Measurements from ENCODE around the gene ZBTB16.

ZBTB16 gene

GRCh38 chr11:114281388-114281956 is 222.0 kb downstream of the ZBTB16 start:
- Histone ChIP-seq H3K23ac (ENCODE audit: low read length) (no peak overlapping the region), H3K56ac (ENCODE audit: low read length) (peak overlapping the region; percentile 70), H2BK120ac (ENCODE audit: low read depth, low read length) (no peak overlapping the region), H3K27ac (ENCODE audit: low read depth, low read length) (no peak overlapping the region), H3K4me1 (ENCODE audit: control insufficient read depth, low read depth, low read length) (no peaks in the 10 kb centered on the region), H4K8ac (ENCODE audit: low read depth, low read length) (no peak overlapping the region), H3K4me2 (ENCODE audit: low read length) (no peak overlapping the region), H3K36me3 (ENCODE audit: control insufficient read depth, insufficient read depth, low read length) (no peaks in the 10 kb centered on the region), H3K4ac (ENCODE audit: low read depth, low read length) (no peak overlapping the region), H3K79me1 (ENCODE audit: low read length) (no peaks in the 10 kb centered on the region), H4K5ac (ENCODE audit: low read length) (no peak overlapping the region), H3K4me3 (ENCODE audit: low read length) (no peak overlapping the region), H3K9ac (ENCODE audit: low read length) (no peak overlapping the region), H3K27me3 (ENCODE audit: insufficient read depth, low read length, poor library complexity) (no peaks in the 10 kb centered on the region), H2AK5ac (ENCODE audit: low read length) (no peak overlapping the region), H2BK15ac (replicated peaks; ENCODE audit: low read depth) (no peak overlapping the region), H2BK5ac (ENCODE audit: low read length) (no peak overlapping the region), H3K79me2 (ENCODE audit: control insufficient read depth, insufficient read depth, low read length) (no peaks in the 10 kb centered on the region), H3K18ac (ENCODE audit: low read length) (no peak overlapping the region)
- no peak for DNase-seq
- WGBS (ENCODE audit: extremely low coverage, insufficient coverage, low lambda C conversion rate), result no CpG with 5 or more reads among the region's 1 CpG

- H3K23ac ChIP-seq (ENCODE audit: low read length), result no peak overlapping the region
- H2AK5ac ChIP-seq (ENCODE audit: low read length), result no peak overlapping the region
- H4K8ac ChIP-seq (ENCODE audit: low read depth, low read length), result no peak overlapping the region
- H2BK15ac ChIP-seq (replicated peaks; ENCODE audit: low read depth), result no peak overlapping the region
- no peak overlapping the region for H4K5ac ChIP-seq (ENCODE audit: low read length)
- H3K4ac ChIP-seq (ENCODE audit: low read depth, low read length), result no peak overlapping the region
- H3K36me3 ChIP-seq (ENCODE audit: control insufficient read depth, insufficient read depth, low read length), result no peaks in the 10 kb centered on the region
- no peaks in the 10 kb centered on the region for H3K79me2 ChIP-seq (ENCODE audit: control insufficient read depth, insufficient read depth, low read length)
- no peak overlapping the region for H2BK120ac ChIP-seq (ENCODE audit: low read depth, low read length)
- no peaks in the 10 kb centered on the region for H3K27me3 ChIP-seq (ENCODE audit: insufficient read depth, low read length, poor library complexity)
- no peak for DNase-seq
- no peak overlapping the region for H3K27ac ChIP-seq (ENCODE audit: low read depth, low read length)
- H3K56ac ChIP-seq (ENCODE audit: low read length), result no peak overlapping the region
- no peak overlapping the region for H3K4me2 ChIP-seq (ENCODE audit: low read length)
- no peak overlapping the region for H3K4me3 ChIP-seq (ENCODE audit: low read length)
- no peaks in the 10 kb centered on the region for H3K79me1 ChIP-seq (ENCODE audit: low read length)
- no peaks in the 10 kb centered on the region for H3K4me1 ChIP-seq (ENCODE audit: control insufficient read depth, low read depth, low read length)
- H3K18ac ChIP-seq (ENCODE audit: low read length), result no peak overlapping the region
- WGBS (ENCODE audit: extremely low coverage, insufficient coverage, low lambda C conversion rate), result no CpG with 5 or more reads among the region's 3 CpGs
- H3K9ac ChIP-seq (ENCODE audit: low read length), result no peak overlapping the region
- no peak overlapping the region for H2BK5ac ChIP-seq (ENCODE audit: low read length)
Measured at GRCh38 chr11:114282488-114282887, 223.0 kb downstream of the ZBTB16 start.

GRCh38 chr11:114283422-114283821 is 223.9 kb downstream of the ZBTB16 start:
- H3K9ac ChIP-seq (ENCODE audit: low read length), result no peak overlapping the region
- no peak overlapping the region for H3K4me2 ChIP-seq (ENCODE audit: low read length)
- no peaks in the 10 kb centered on the region for H3K27me3 ChIP-seq (ENCODE audit: insufficient read depth, low read length, poor library complexity)
- no peak overlapping the region for H4K8ac ChIP-seq (ENCODE audit: low read depth, low read length)
- H2AK5ac ChIP-seq (ENCODE audit: low read length), result no peak overlapping the region
- no peak overlapping the region for H4K5ac ChIP-seq (ENCODE audit: low read length)
- no peak overlapping the region for H2BK5ac ChIP-seq (ENCODE audit: low read length)
- H2BK120ac ChIP-seq (ENCODE audit: low read depth, low read length), result no peak overlapping the region
- H3K79me2 ChIP-seq (ENCODE audit: control insufficient read depth, insufficient read depth, low read length), result no peaks in the 10 kb centered on the region
- H2BK15ac ChIP-seq (replicated peaks; ENCODE audit: low read depth), result no peak overlapping the region
- no peak overlapping the region for H3K4me3 ChIP-seq (ENCODE audit: low read length)
- no peak overlapping the region for H3K18ac ChIP-seq (ENCODE audit: low read length)
- no peak for DNase-seq
- no peak overlapping the region for H3K4ac ChIP-seq (ENCODE audit: low read depth, low read length)
- no CpG with 5 or more reads among the region's 3 CpGs for WGBS (ENCODE audit: extremely low coverage, insufficient coverage, low lambda C conversion rate)
- H3K36me3 ChIP-seq (ENCODE audit: control insufficient read depth, insufficient read depth, low read length), result no peaks in the 10 kb centered on the region
- no peak overlapping the region for H3K56ac ChIP-seq (ENCODE audit: low read length)
- no peak overlapping the region for H3K23ac ChIP-seq (ENCODE audit: low read length)
- no peak overlapping the region for H3K27ac ChIP-seq (ENCODE audit: low read depth, low read length)
- no peaks in the 10 kb centered on the region for H3K4me1 ChIP-seq (ENCODE audit: control insufficient read depth, low read depth, low read length)
- no peaks in the 10 kb centered on the region for H3K79me1 ChIP-seq (ENCODE audit: low read length)

GRCh38 chr11:114284021-114284420 is 224.5 kb downstream of the ZBTB16 start:
- no peak overlapping the region for H2BK5ac ChIP-seq (ENCODE audit: low read length)
- no peaks in the 10 kb centered on the region for H3K27me3 ChIP-seq (ENCODE audit: insufficient read depth, low read length, poor library complexity)
- H2BK15ac ChIP-seq (replicated peaks; ENCODE audit: low read depth), result no peak overlapping the region
- no peak overlapping the region for H3K18ac ChIP-seq (ENCODE audit: low read length)
- no peaks in the 10 kb centered on the region for H3K79me1 ChIP-seq (ENCODE audit: low read length)
- H3K4me1 ChIP-seq (ENCODE audit: control insufficient read depth, low read depth, low read length), result no peaks in the 10 kb centered on the region
- no CpG with 5 or more reads among the region's 2 CpGs for WGBS (ENCODE audit: extremely low coverage, insufficient coverage, low lambda C conversion rate)
- H3K27ac ChIP-seq (ENCODE audit: low read depth, low read length), result no peak overlapping the region
- no peak overlapping the region for H2AK5ac ChIP-seq (ENCODE audit: low read length)
- H3K4ac ChIP-seq (ENCODE audit: low read depth, low read length), result no peak overlapping the region
- H3K56ac ChIP-seq (ENCODE audit: low read length), result no peak overlapping the region
- no peaks in the 10 kb centered on the region for H3K79me2 ChIP-seq (ENCODE audit: control insufficient read depth, insufficient read depth, low read length)
- no peak overlapping the region for H2BK120ac ChIP-seq (ENCODE audit: low read depth, low read length)
- no peak for DNase-seq
- no peak overlapping the region for H3K23ac ChIP-seq (ENCODE audit: low read length)
- no peak overlapping the region for H3K4me2 ChIP-seq (ENCODE audit: low read length)
- H3K36me3 ChIP-seq (ENCODE audit: control insufficient read depth, insufficient read depth, low read length), result no peaks in the 10 kb centered on the region
- H4K5ac ChIP-seq (ENCODE audit: low read length), result no peak overlapping the region
- no peak overlapping the region for H3K9ac ChIP-seq (ENCODE audit: low read length)
- no peak overlapping the region for H4K8ac ChIP-seq (ENCODE audit: low read depth, low read length)
- no peak overlapping the region for H3K4me3 ChIP-seq (ENCODE audit: low read length)

- Histone ChIP-seq H3K27me3 (ENCODE audit: insufficient read depth, low read length, poor library complexity) (no peaks in the 10 kb centered on the region), H2AK5ac (ENCODE audit: low read length) (no peak overlapping the region), H3K23ac (ENCODE audit: low read length) (no peak overlapping the region), H4K5ac (ENCODE audit: low read length) (no peak overlapping the region), H3K4me1 (ENCODE audit: control insufficient read depth, low read depth, low read length) (no peaks in the 10 kb centered on the region), H2BK5ac (ENCODE audit: low read length) (no peak overlapping the region), H2BK120ac (ENCODE audit: low read depth, low read length) (no peak overlapping the region), H3K36me3 (ENCODE audit: control insufficient read depth, insufficient read depth, low read length) (no peaks in the 10 kb centered on the region), H4K8ac (ENCODE audit: low read depth, low read length) (no peak overlapping the region), H3K18ac (ENCODE audit: low read length) (no peak overlapping the region), H3K79me1 (ENCODE audit: low read length) (no peaks in the 10 kb centered on the region), H3K56ac (ENCODE audit: low read length) (no peak overlapping the region), H3K4ac (ENCODE audit: low read depth, low read length) (no peak overlapping the region), H3K27ac (ENCODE audit: low read depth, low read length) (no peak overlapping the region), H3K4me3 (ENCODE audit: low read length) (no peak overlapping the region), H3K9ac (ENCODE audit: low read length) (no peak overlapping the region), H2BK15ac (replicated peaks; ENCODE audit: low read depth) (no peak overlapping the region), H3K4me2 (ENCODE audit: low read length) (no peak overlapping the region), H3K79me2 (ENCODE audit: control insufficient read depth, insufficient read depth, low read length) (no peaks in the 10 kb centered on the region)
- DNase-seq, result no peak
- WGBS (ENCODE audit: extremely low coverage, insufficient coverage, low lambda C conversion rate), result no CpG with 5 or more reads among the region's 7 CpGs
Measured at GRCh38 chr11:114284914-114285313, 225.4 kb downstream of the ZBTB16 start.

GRCh38 chr11:114285599-114285998 is 226.1 kb downstream of the ZBTB16 start:
- WGBS (ENCODE audit: extremely low coverage, insufficient coverage, low lambda C conversion rate), result no CpG with 5 or more reads among the region's 3 CpGs
- Histone ChIP-seq H2AK5ac (ENCODE audit: low read length) (no peak overlapping the region), H3K9ac (ENCODE audit: low read length) (no peak overlapping the region), H2BK5ac (ENCODE audit: low read length) (no peak overlapping the region), H3K4me2 (ENCODE audit: low read length) (no peak overlapping the region), H3K4me3 (ENCODE audit: low read length) (no peak overlapping the region), H3K27me3 (ENCODE audit: insufficient read depth, low read length, poor library complexity) (no peaks in the 10 kb centered on the region), H4K5ac (ENCODE audit: low read length) (no peak overlapping the region), H3K79me1 (ENCODE audit: low read length) (no peaks in the 10 kb centered on the region), H3K4me1 (ENCODE audit: control insufficient read depth, low read depth, low read length) (no peaks in the 10 kb centered on the region), H3K4ac (ENCODE audit: low read depth, low read length) (no peak overlapping the region), H3K27ac (ENCODE audit: low read depth, low read length) (no peak overlapping the region), H2BK120ac (ENCODE audit: low read depth, low read length) (no peak overlapping the region), H4K8ac (ENCODE audit: low read depth, low read length) (no peak overlapping the region), H3K36me3 (ENCODE audit: control insufficient read depth, insufficient read depth, low read length) (no peaks in the 10 kb centered on the region), H3K79me2 (ENCODE audit: control insufficient read depth, insufficient read depth, low read length) (no peaks in the 10 kb centered on the region), H3K18ac (ENCODE audit: low read length) (no peak overlapping the region), H3K56ac (ENCODE audit: low read length) (no peak overlapping the region), H2BK15ac (replicated peaks; ENCODE audit: low read depth) (no peak overlapping the region), H3K23ac (ENCODE audit: low read length) (no peak overlapping the region)
- peak; percentile 88 for DNase-seq
